ENCODE measurements around the gene ALPG. TPM values are rescaled to one million over a fixed set of nuclear protein-coding genes. Genes with fewer than 3 reads are reported as not detected.
"Not testable (repeated sequence)": the region's sequence is repeated elsewhere in the genome, so short reads cannot be mapped to it uniquely, and the experiment has no call there.

Gene ALPG
- polyA plus RNA-seq, 1 donor (not counting 4 experiments of a cell fraction or from before 2014, with no cell fraction given) = not detected

DNA sequence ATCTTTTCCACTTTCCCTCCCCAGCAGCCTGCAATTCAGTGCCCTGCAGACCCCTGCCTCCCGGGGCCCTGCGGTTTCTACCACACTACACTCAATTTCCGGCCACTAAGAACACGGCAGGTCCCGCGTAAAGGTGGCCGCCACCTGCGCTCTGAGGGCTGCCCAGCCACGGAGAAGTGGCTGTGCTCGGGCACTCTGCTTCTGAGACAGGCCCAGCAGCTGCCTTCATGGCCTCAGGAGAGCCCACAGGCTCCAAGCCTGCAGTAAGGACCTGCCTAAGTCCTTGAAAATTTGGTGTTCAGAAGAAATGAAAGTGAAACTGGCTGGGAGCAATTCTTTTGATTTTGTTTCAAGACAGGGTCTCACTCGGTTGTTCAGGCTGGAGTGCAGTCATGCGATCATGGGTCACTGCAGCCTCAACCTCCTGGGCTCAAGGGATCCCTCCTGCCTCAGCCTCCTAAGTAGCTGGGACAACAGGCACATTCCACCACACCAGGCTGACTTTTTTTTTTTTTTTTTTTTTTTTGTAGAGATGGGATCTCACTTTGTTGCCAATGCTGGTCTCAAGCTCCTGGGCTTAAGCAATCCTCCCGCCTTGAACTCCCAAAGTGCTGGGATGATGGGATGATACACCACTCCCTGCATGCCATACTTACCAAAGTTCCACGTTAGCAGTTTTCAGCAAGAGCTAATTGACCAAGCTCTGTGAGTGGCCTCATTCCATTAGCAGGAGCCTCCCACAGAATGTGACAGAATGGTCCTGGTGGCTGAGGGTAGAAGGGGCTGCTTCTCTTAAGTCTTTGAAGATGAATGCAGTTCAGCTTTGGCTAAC is 42.6 kb upstream of the ALPG start:
- Histone ChIP-seq H4K20me1 (ENCODE audit: control insufficient read depth, extremely low read depth, insufficient read depth, low read length) (no peaks in the 10 kb centered on the region), H3K79me2 (ENCODE audit: control insufficient read depth, insufficient read depth, low read length) (no peaks in the 10 kb centered on the region), H3K4me1 (ENCODE audit: control insufficient read depth, extremely low read depth, insufficient read depth, low read length) (no peaks in the 10 kb centered on the region), H3K9me1 (ENCODE audit: control insufficient read depth, extremely low read depth, insufficient read depth, low read length) (no peaks in the 10 kb centered on the region), H3K36me3 (ENCODE audit: control insufficient read depth in 2 of 2, extremely low read depth in 1 of 2, insufficient read depth in 2 of 2, low read length in 2 of 2) (no peaks in the 10 kb centered on the region), H2AFZ (ENCODE audit: control insufficient read depth, low read length) (no peak overlapping the region), H3K9ac (ENCODE audit: control insufficient read depth, extremely low read depth, insufficient read depth, low read length) (no peak overlapping the region), H3K9me3 (ENCODE audit: control insufficient read depth, low read depth, low read length) (no peaks in the 10 kb centered on the region), H3K4me3 (ENCODE audit: control insufficient read depth in 2 of 3, extremely low read depth in 1 of 3, insufficient read depth in 2 of 3, low read depth in 1 of 3, low read length in 3 of 3) (no peak overlapping the region), H3K27ac (ENCODE audit: control insufficient read depth, insufficient read depth, low read length) (no peak overlapping the region), H3K27me3 (ENCODE audit: control insufficient read depth, extremely low read depth, insufficient read depth, low read length) (peaks cover 3% of the 10 kb centered on the region), H3K4me2 (ENCODE audit: control insufficient read depth, extremely low read depth, insufficient read depth, low read depth, low read length) (no peak overlapping the region)
- dilution Hi-C loops (cut with MboI; ENCODE audit: extremely low pct_ligation_motif_present, low sequenced_read_pairs) = no loop called here
- TF ChIP-seq EZH2 (IDR thresholded peaks at IDR 0.05; ENCODE audit: low read length) = no peak
- TF ChIP-seq, protein P1, sequence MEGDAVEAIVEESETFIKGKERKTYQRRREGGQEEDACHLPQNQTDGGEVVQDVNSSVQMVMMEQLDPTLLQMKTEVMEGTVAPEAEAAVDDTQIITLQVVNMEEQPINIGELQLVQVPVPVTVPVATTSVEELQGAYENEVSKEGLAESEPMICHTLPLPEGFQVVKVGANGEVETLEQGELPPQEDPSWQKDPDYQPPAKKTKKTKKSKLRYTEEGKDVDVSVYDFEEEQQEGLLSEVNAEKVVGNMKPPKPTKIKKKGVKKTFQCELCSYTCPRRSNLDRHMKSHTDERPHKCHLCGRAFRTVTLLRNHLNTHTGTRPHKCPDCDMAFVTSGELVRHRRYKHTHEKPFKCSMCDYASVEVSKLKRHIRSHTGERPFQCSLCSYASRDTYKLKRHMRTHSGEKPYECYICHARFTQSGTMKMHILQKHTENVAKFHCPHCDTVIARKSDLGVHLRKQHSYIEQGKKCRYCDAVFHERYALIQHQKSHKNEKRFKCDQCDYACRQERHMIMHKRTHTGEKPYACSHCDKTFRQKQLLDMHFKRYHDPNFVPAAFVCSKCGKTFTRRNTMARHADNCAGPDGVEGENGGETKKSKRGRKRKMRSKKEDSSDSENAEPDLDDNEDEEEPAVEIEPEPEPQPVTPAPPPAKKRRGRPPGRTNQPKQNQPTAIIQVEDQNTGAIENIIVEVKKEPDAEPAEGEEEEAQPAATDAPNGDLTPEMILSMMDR (optimal IDR thresholded peaks at IDR 0.05 in 1 of 3, IDR thresholded peaks at IDR 0.05 in 1 of 3, conservative IDR thresholded peaks at IDR 0.05 in 1 of 3; ENCODE audit: extremely low read depth in 1 of 3, insufficient read depth in 2 of 3, low read length in 3 of 3) = no peak
- FAIRE-seq (no peak), DNase-seq (ENCODE audit: low read depth, low spot score) (no peak)

DNA sequence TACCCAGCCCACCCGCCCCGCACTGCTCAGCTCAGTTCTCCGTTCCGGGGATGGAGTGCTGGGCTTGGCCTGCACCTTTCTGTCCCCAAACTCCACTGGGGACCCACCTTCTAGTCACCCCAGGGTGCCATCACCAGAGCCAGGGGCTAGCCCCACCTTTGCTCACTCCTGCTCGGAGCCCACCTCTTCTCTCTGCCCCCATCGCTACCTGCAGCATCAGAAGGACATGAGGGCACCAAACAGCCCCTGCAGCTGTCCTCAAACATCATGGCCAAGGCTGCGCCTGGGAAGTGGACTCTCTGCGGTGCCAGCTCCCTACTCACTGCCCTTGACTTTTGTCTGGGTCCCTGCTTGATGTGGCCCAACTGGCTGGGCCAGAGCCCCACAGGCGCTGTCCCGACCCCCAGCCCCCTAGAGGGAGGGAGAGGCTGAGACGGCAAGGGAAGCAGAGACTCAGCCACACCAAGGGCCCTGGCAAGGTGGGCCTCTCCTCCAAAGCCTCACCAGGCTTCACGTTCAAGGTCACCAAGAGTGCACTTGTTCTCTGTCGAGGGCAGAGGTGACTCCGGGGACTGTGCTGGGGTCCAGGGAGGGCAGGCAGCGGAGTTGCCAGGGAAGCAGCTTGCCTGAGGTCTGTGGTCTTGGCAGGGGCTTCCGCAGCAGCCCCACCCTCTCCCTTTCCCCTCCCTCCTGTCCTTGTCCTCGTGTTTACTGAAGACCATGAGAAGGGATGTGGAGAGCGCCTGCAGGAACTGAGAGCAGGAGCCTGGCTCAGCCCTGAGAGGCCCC is 41.6 kb upstream of the ALPG start:
- FAIRE-seq; H3K27me3 ChIP-seq (ENCODE audit: control insufficient read depth, extremely low read depth, insufficient read depth, low read length); H3K4me1 ChIP-seq (ENCODE audit: control insufficient read depth, extremely low read depth, insufficient read depth, low read length); H2AFZ ChIP-seq (ENCODE audit: control insufficient read depth, low read length); H3K27ac ChIP-seq (ENCODE audit: control insufficient read depth, insufficient read depth, low read length); H3K9me1 ChIP-seq (ENCODE audit: control insufficient read depth, extremely low read depth, insufficient read depth, low read length); H3K4me2 ChIP-seq (ENCODE audit: control insufficient read depth, extremely low read depth, insufficient read depth, low read depth, low read length); dilution Hi-C loops (cut with MboI; ENCODE audit: extremely low pct_ligation_motif_present, low sequenced_read_pairs); DNase-seq (ENCODE audit: low read depth, low spot score); H3K9ac ChIP-seq (ENCODE audit: control insufficient read depth, extremely low read depth, insufficient read depth, low read length); H3K9me3 ChIP-seq (ENCODE audit: control insufficient read depth, low read depth, low read length); H3K4me3 ChIP-seq (ENCODE audit: control insufficient read depth in 2 of 3, extremely low read depth in 1 of 3, insufficient read depth in 2 of 3, low read depth in 1 of 3, low read length in 3 of 3); H3K36me3 ChIP-seq (ENCODE audit: control insufficient read depth in 2 of 2, extremely low read depth in 1 of 2, insufficient read depth in 2 of 2, low read length in 2 of 2); H3K79me2 ChIP-seq (ENCODE audit: control insufficient read depth, insufficient read depth, low read length); H4K20me1 ChIP-seq (ENCODE audit: control insufficient read depth, extremely low read depth, insufficient read depth, low read length): not testable (repeated sequence)
